GM21528 (cell line): ENCODE data around the gene NANP.
"Not testable (repeated sequence)": the region's sequence is repeated elsewhere in the genome, so short reads cannot be mapped to it uniquely, and the experiment has no call there.

Experiments used
- ATAC-seq: cut with Tn5 transposase; IDR thresholded peaks from one replicate; pipeline ENCODE4 v1.9.1; 2021; ENCODE audit warnings: mild to moderate bottlenecking, moderate library complexity; ENCODE audit not compliant: unreplicated experiment, low FRiP score

NANP gene

GRCh38 chr20:25608774-25609173, 15.0 kb downstream of the NANP start:
- no peak for ATAC-seq

- no peak for ATAC-seq
Measured at GRCh38 chr20:25606094-25606695, 17.6 kb downstream of the NANP start.

- ATAC-seq = no peak
Measured at GRCh38 chr20:25605148-25605547, 18.7 kb downstream of the NANP start.

DNA sequence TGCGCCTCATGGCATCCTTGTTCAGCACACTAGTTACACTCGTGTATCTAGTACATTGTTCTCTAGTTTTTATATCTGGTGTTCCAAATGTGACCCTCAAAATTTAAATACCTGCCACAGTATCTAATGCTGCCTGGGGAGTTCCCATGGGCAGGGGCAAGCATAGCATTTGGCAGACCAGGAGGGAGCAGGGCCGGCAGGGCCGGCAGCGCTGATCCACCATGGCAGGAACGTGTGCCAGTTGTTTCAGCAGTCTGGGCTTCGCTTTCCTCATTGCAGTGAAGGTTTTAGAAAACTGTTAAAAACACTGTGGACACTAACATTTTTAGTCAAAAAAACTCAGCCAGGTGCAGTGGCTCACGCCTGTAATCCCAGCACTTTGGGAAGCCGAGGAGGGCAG, 19.2 kb downstream of the NANP start:
- no peak for ATAC-seq

GRCh38 chr20:25602914-25603309, 20.9 kb downstream of the NANP start:
- ATAC-seq = not testable (repeated sequence)

DNA sequence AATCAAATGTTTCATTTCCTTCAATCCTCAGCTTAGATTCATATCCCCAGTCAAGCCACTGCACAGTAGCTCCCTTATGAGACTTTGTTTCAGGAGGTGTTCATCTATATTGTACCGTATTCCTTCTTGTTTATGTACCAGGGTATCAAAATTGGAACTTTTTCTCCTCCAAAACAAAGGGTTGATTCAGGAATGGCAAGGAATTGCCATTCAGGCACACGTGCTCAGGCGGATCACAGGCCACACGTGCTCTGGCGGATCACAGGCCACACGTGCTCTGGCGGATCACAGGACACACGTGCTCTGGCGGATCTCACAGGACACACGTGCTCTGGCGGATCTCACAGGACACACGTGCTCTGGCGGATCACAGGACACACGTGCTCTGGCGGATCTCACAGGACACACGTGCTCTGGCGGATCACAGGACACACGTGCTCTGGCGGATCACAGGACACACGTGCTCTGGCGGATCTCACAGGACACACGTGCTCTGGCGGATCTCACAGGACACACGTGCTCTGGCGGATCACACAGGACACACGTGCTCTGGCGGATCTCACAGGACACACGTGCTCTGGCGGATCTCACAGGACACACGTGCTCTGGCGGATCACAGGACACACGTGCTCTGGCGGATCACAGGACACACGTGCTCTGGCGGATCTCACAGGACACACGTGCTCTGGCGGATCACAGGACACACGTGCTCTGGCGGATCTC, 21.5 kb downstream of the NANP start:
- ATAC-seq = not testable (repeated sequence)

GRCh38 chr20:25601659-25602058, 22.2 kb downstream of the NANP start:
- no peak for ATAC-seq

DNA sequence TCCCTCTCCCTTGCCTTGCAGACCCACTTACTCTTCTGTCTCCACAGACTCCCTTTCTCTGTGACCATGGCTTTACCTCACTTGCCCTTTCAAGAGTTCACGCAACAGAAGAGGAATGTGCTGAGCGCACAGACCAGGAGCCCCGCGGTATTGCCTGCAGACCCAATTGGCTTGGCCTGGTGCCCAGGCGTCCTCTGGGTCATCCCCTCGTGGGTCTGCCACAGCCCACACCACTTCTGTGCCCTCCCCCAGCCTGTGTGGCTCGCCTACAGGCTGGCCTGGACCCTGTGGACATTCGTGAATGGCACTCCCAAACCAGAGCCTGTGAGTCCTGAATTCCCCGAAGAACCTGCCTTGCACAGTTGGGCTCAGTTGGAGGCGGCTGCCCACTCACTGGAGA, 23.2 kb downstream of the NANP start:
- no peak for ATAC-seq

- no peak for ATAC-seq
Measured at GRCh38 chr20:25592135-25592852, 31.5 kb downstream of the NANP start.

DNA sequence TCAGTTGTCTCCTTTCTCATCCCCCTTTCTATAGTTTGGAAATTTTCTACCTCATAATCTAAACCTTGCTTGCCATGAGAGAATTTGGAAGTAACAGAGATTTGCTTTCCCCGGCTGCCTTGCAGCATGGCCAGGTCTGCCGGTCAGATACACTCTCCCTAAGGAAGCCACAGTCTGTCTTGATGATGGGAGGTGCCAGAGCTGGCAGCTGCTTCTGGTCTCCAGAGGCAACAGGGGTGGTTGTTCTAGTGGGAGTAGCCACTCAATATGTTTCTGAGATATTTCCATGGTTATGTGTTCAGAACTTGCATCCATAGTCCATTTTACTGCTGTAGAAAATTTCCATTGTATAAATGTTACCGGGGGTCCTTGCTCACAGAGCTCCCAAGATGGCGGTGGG, 33.0 kb downstream of the NANP start:
- ATAC-seq = not testable (repeated sequence)

- no peak for ATAC-seq
Measured at GRCh38 chr20:25588491-25588890, 35.3 kb downstream of the NANP start.

- ATAC-seq = no peak
Measured at GRCh38 chr20:25587536-25587935, 36.3 kb downstream of the NANP start.

GRCh38 chr20:25586877-25587276, 36.9 kb downstream of the NANP start:
- ATAC-seq = no peak

GRCh38 chr20:25584905-25585704, 38.7 kb downstream of the NANP start, which contains the start of gene NINL:
Gene NINL, minus strand, starts transcription at chr20:25585531. Its CDS starts 58,944 bp downstream, at chr20:25526587.
- ATAC-seq = no peak

- not testable (repeated sequence) for ATAC-seq
Measured at GRCh38 chr20:25583607-25584006, 40.2 kb downstream of the NANP start.

- ATAC-seq = no peak
Measured at GRCh38 chr20:25580711-25581110, 43.1 kb downstream of the NANP start.

DNA sequence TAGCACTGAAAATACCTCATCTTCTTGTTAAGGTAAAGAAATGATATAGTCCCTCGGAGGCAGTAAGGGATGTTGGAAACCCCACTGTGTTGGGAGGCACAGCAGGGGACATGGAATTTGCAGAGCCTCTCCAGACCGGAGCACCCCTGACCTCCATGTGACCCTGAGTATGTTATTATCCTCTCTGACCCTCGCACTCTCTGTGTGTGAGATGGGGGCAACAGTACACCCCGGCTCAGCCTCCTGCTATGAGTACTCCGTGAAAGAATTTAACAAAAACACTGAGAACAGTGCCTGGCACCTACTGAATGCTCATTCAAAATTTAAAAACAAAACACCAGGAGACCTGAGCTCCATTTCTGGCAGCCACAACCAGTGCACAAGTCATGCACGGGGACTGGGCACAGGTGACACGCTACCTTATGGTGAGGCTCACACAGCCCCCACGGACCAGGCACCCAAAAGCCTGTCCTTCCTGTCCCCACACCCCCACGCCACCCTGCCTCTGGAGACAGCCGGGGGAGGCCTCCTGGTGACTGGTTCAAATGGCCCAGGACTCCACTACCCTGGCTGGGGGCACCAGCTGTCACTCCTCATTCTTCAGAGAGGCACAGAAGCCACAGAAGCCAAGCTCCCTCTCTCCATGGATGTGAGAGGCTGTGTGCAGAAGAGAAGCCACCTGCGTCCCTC, 44.6 kb downstream of the NANP start:
- ATAC-seq = no peak

- no peak for ATAC-seq
Measured at GRCh38 chr20:25576783-25577530, 46.9 kb downstream of the NANP start.

DNA sequence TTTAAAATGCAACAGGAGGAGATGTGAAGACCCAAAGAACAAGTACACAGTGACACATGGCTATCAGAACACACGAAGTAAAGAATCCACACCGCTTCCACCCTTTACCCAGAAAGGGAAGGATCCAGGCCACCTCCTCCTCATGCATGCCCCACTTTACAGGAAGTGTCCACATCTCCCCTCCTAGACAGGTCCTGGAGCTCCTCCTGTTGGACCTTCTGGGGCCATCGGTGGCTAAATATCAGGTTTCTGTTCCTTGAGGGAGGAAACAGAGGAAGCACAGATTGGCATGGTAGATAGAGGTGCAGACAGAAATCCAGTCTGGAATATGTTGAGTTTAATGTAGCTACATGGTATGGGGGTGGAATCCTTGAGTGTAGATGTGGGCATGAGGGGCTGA, 49.4 kb downstream of the NANP start:
- ATAC-seq = no peak
